CD4-positive, alpha-beta memory T cell (primary cell): Measurements from ENCODE around the gene ARHGAP6. TPM values are rescaled to one million over a fixed set of nuclear protein-coding genes. Genes with fewer than 3 reads are reported as not detected.

Source experiments
- CTCF ChIA-PET: fragments of 350-600 bp; sonication (Branson Sonifier 250); formaldehyde crosslinking; loops from one replicate; lab custom pipeline; 2021; ENCODE audit warnings: inconsistent platforms; ENCODE audit not compliant: partially characterized antibody; lab: Charles Lee
- POLR2A ChIA-PET: fragments of 350-600 bp; sonication (Branson Sonifier 250); formaldehyde crosslinking; loops from one replicate; lab custom pipeline; 2021; ENCODE audit not compliant: partially characterized antibody; lab: Charles Lee
- DNase-seq, 5 donors: peaks; one replicate each; pipeline versions ENCODE4 v3.0.0 to v3.0.0-alpha.2; 2020 to 2022; ENCODE audit warnings: mixed read lengths in 1 of 5
- H3K27ac ChIP-seq: one replicate; pipeline ENCODE4 v1.7.0; 2013; ENCODE audit warnings: low read depth, low read length
- H3K27me3 ChIP-seq: 2 replicates; pipeline ENCODE4 v1.7.0; 2013; ENCODE audit warnings: mild to moderate bottlenecking, low read length, moderate library complexity; ENCODE audit not compliant: insufficient read depth
- H3K36me3 ChIP-seq: 2 replicates; pipeline ENCODE4 v1.7.0; 2013; ENCODE audit warnings: mild to moderate bottlenecking, low read length, moderate library complexity; ENCODE audit not compliant: insufficient read depth
- H3K4me1 ChIP-seq: 2 replicates; pipeline ENCODE4 v1.7.0; 2013; ENCODE audit warnings: mild to moderate bottlenecking, low read length, moderate library complexity; ENCODE audit not compliant: insufficient read depth
- H3K4me3 ChIP-seq, 2 donors: one replicate each; pipeline ENCODE4 v1.7.0; 2013; ENCODE audit warnings: low read length in 2 of 2, mild to moderate bottlenecking in 1 of 2
- H3K9me3 ChIP-seq, 2 donors: one replicate each; pipeline ENCODE4 v1.7.0; 2013; ENCODE audit warnings: low read length in 2 of 2, control low read depth in 1 of 2; ENCODE audit not compliant: control insufficient read depth in 1 of 2
- H3K27ac Mint-ChIP-seq, 7 donors: one replicate each; pipeline ENCODE4 v1.8.0; 2020 to 2021; ENCODE audit warnings: mixed read lengths in 7 of 7, mild to moderate bottlenecking in 6 of 7, inconsistent platforms in 3 of 7, moderate library complexity in 3 of 7
- H3K27me3 Mint-ChIP-seq, 2 donors: one replicate each; pipeline ENCODE4 v1.8.0; 2020 to 2021; ENCODE audit warnings: mixed read lengths in 2 of 2
- H3K36me3 Mint-ChIP-seq, 2 donors: one replicate each; pipeline ENCODE4 v1.8.0; 2020 to 2021; ENCODE audit warnings: mixed read lengths in 2 of 2, inconsistent platforms in 1 of 2, mild to moderate bottlenecking in 1 of 2
- H3K4me1 Mint-ChIP-seq, 4 donors: one replicate each; pipeline ENCODE4 v1.8.0; 2020 to 2021; ENCODE audit warnings: mixed read lengths in 4 of 4, mild to moderate bottlenecking in 1 of 4
- H3K4me3 Mint-ChIP-seq, 8 donors: one replicate each; pipeline ENCODE4 v1.8.0; 2020 to 2021; ENCODE audit warnings: mixed read lengths in 8 of 8, mild to moderate bottlenecking in 7 of 8, moderate library complexity in 6 of 8, inconsistent platforms in 3 of 8
- H3K9me3 Mint-ChIP-seq, 8 donors: one replicate each; pipeline ENCODE4 v1.8.0; 2020 to 2021; ENCODE audit warnings: mixed read lengths in 8 of 8, mild to moderate bottlenecking in 5 of 8, inconsistent platforms in 3 of 8, moderate library complexity in 1 of 8
- intact Hi-C: fragments of 100-400 bp; cut with micrococcal nuclease; formaldehyde crosslinking; loops from one replicate; pipeline ENCODE4 v1.15.1; 2023
- polyA plus RNA-seq, 2 donors: library from polyadenylated mRNA; unstranded; fragments of 300-500 nt; fragmentation: Illumina TruSeq; gene quantifications; one replicate each; pipeline ENCODE4 v1.2.3, GENCODE V29; 2021
- total RNA-seq, 2 experiments: library from RNA; stranded (reverse); gene quantifications; one replicate each; pipeline ENCODE4 v1.2.3, GENCODE V29; 2021

ARHGAP6 gene
- total and polyA plus RNA-seq, 4 experiments from 2014 or later = not detected

GRCh38 chrX:11346121-11346682 lies 319.5 kb downstream of the ARHGAP6 start:
- no peaks in the 10 kb centered on the region for H3K27me3 Mint-ChIP-seq
- H3K4me1 Mint-ChIP-seq = no peaks in the 10 kb centered on the region
- H3K9me3 ChIP-seq = no peaks in the 10 kb centered on the region
- H3K27me3 ChIP-seq = no peaks in the 10 kb centered on the region
- peaks cover 0 to 3% (median 0%) of the 10 kb centered on the region in 8 donors for H3K9me3 Mint-ChIP-seq
- no peak overlapping the region for H3K4me3 ChIP-seq
- H3K36me3 ChIP-seq = no peaks in the 10 kb centered on the region
- intact Hi-C loops = no loop called here
- H3K4me3 Mint-ChIP-seq = no peak overlapping the region
- H3K4me1 ChIP-seq = no peaks in the 10 kb centered on the region
- H3K36me3 Mint-ChIP-seq = no peaks in the 10 kb centered on the region
- CTCF ChIA-PET = no interaction called here
- no peak for DNase-seq
- no peak overlapping the region for H3K27ac ChIP-seq
- POLR2A ChIA-PET = no interaction called here
- no peak overlapping the region for H3K27ac Mint-ChIP-seq

- no peak overlapping the region for H3K4me3 Mint-ChIP-seq
- peaks cover 0 to 5% (median 0%) of the 10 kb centered on the region in 8 donors for H3K9me3 Mint-ChIP-seq
- no peaks in the 10 kb centered on the region for H3K36me3 ChIP-seq
- ChIA-PET POLR2A (no interaction called here), CTCF (no interaction called here)
- no peaks in the 10 kb centered on the region for H3K9me3 ChIP-seq
- intact Hi-C loops = no loop called here
- H3K4me1 Mint-ChIP-seq = no peaks in the 10 kb centered on the region
- no peaks in the 10 kb centered on the region for H3K36me3 Mint-ChIP-seq
- DNase-seq = no peak
- no peak overlapping the region for H3K27ac ChIP-seq
- no peaks in the 10 kb centered on the region for H3K27me3 ChIP-seq
- peaks cover 0 to 2% of the 10 kb centered on the region in 2 donors for H3K27me3 Mint-ChIP-seq
- H3K4me3 ChIP-seq = no peak overlapping the region
- H3K4me1 ChIP-seq = no peaks in the 10 kb centered on the region
- no peak overlapping the region for H3K27ac Mint-ChIP-seq
Observed at GRCh38 chrX:11342673-11343072, 323.0 kb downstream of the ARHGAP6 start.

GRCh38 chrX:11341274-11342201 lies 324.2 kb downstream of the ARHGAP6 start:
- H3K9me3 ChIP-seq = no peaks in the 10 kb centered on the region

GRCh38 chrX:11337292-11338009 lies 328.3 kb downstream of the ARHGAP6 start:
- CTCF ChIA-PET = no interaction called here
- Histone ChIP-seq H3K4me3 (no peak overlapping the region), H3K9me3 (no peaks in the 10 kb centered on the region), H3K27me3 (no peaks in the 10 kb centered on the region), H3K36me3 (no peaks in the 10 kb centered on the region), H3K27ac (no peak overlapping the region), H3K4me1 (no peaks in the 10 kb centered on the region)
- intact Hi-C loops = no loop called here
- Mint-ChIP-seq H3K36me3 (no peaks in the 10 kb centered on the region), H3K9me3 (peaks cover 0 to 11% (median 0%) of the 10 kb centered on the region in 8 donors), H3K27ac (no peak overlapping the region), H3K27me3 (peaks cover 0 to 2% of the 10 kb centered on the region in 2 donors), H3K4me1 (no peaks in the 10 kb centered on the region), H3K4me3 (no peak overlapping the region)
- POLR2A ChIA-PET = no interaction called here
- DNase-seq = no peak

More at GRCh38 chrX:11341274-11342201, 324.2 kb downstream of the ARHGAP6 start:
- ChIA-PET CTCF (no interaction called here), POLR2A (no interaction called here)
- Mint-ChIP-seq H3K4me1 (no peaks in the 10 kb centered on the region), H3K9me3 (peaks cover 0 to 5% (median 0%) of the 10 kb centered on the region in 8 donors), H3K36me3 (no peaks in the 10 kb centered on the region), H3K27me3 (peaks cover 0 to 2% of the 10 kb centered on the region in 2 donors), H3K27ac (no peak overlapping the region), H3K4me3 (no peak overlapping the region)
- H3K27ac ChIP-seq = no peak overlapping the region
- no peaks in the 10 kb centered on the region for H3K36me3 ChIP-seq
- H3K4me1 ChIP-seq = no peaks in the 10 kb centered on the region
- intact Hi-C loops = no loop called here
- H3K27me3 ChIP-seq = no peaks in the 10 kb centered on the region
- no peak for DNase-seq
- H3K4me3 ChIP-seq = no peak overlapping the region

GRCh38 chrX:11336201-11336600 lies 329.5 kb downstream of the ARHGAP6 start:
- Histone ChIP-seq H3K9me3 (no peaks in the 10 kb centered on the region), H3K4me1 (no peaks in the 10 kb centered on the region), H3K27ac (no peak overlapping the region), H3K27me3 (no peaks in the 10 kb centered on the region), H3K4me3 (no peak overlapping the region), H3K36me3 (no peaks in the 10 kb centered on the region)
- intact Hi-C loops = no loop called here
- no peak for DNase-seq
- Mint-ChIP-seq H3K4me1 (no peaks in the 10 kb centered on the region), H3K4me3 (no peak overlapping the region), H3K27ac (no peak overlapping the region), H3K27me3 (peaks cover 0 to 2% of the 10 kb centered on the region in 2 donors), H3K9me3 (peaks cover 0 to 11% (median 0%) of the 10 kb centered on the region in 8 donors), H3K36me3 (no peaks in the 10 kb centered on the region)
- CTCF ChIA-PET = no interaction called here
- POLR2A ChIA-PET = no interaction called here

- Histone ChIP-seq H3K4me1 (no peaks in the 10 kb centered on the region), H3K27ac (no peak overlapping the region), H3K27me3 (no peaks in the 10 kb centered on the region), H3K36me3 (no peaks in the 10 kb centered on the region), H3K9me3 (no peaks in the 10 kb centered on the region), H3K4me3 (no peak overlapping the region)
- H3K9me3 Mint-ChIP-seq = peaks cover 0 to 9% (median 0%) of the 10 kb centered on the region in 8 donors
- H3K27me3 Mint-ChIP-seq = peaks cover 0 to under 1% of the 10 kb centered on the region in 2 donors
- H3K36me3 Mint-ChIP-seq = no peaks in the 10 kb centered on the region
- no peak overlapping the region for H3K27ac Mint-ChIP-seq
- no peak overlapping the region for H3K4me3 Mint-ChIP-seq
- no peaks in the 10 kb centered on the region for H3K4me1 Mint-ChIP-seq
- no peak for DNase-seq
- intact Hi-C loops = no loop called here
- POLR2A ChIA-PET = no interaction called here
- CTCF ChIA-PET = no interaction called here
Observed at GRCh38 chrX:11334165-11334564, 331.6 kb downstream of the ARHGAP6 start.

- CTCF ChIA-PET = no interaction called here
- intact Hi-C loops = no loop called here
Observed at GRCh38 chrX:11331788-11332187, 333.9 kb downstream of the ARHGAP6 start.

More at GRCh38 chrX:11331788-11332187, 333.9 kb downstream of the ARHGAP6 start:
- Histone ChIP-seq H3K27ac (no peak overlapping the region), H3K27me3 (no peaks in the 10 kb centered on the region), H3K4me1 (no peaks in the 10 kb centered on the region), H3K9me3 (no peaks in the 10 kb centered on the region), H3K36me3 (no peaks in the 10 kb centered on the region), H3K4me3 (no peak overlapping the region)
- Mint-ChIP-seq H3K4me1 (no peaks in the 10 kb centered on the region), H3K36me3 (no peaks in the 10 kb centered on the region), H3K27ac (no peak overlapping the region), H3K27me3 (no peaks in the 10 kb centered on the region), H3K4me3 (no peak overlapping the region), H3K9me3 (peaks cover 0 to 9% (median 0%) of the 10 kb centered on the region in 8 donors)
- POLR2A ChIA-PET = no interaction called here
- no peak for DNase-seq
